Stimulated activated CD8-positive, alpha-beta memory T cell treated with anti-CD3 and anti-CD28 coated beads, Interleukin-12 subunit alpha, Interleukin-12 subunit beta, amount 100 ng/mL, for 4 hours (primary cell): ENCODE data around the gene PRH2.

Experiments
- DNase-seq: peaks from one replicate; pipeline ENCODE4 v3.0.0-alpha.2; 2020; ENCODE audit warnings: low read depth

PRH2 gene

DNA sequence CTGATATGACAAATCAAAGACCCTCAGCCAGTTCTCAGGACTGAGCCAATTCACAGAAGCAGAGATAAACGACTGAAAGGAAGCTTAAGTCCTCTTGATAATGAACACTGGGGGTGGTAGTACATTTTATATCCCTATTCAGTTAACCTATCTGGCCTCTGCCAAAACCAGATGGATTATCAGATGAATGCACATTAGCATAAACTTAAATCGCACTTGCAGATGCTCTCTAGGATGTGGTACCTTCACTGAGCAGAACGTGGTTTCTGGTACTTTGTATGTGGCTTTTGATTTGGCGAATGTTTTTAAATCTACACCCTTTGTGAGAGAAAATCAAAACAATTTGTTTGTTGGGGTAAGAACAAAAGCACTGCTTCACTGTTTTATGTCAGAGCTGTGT is 31.2 kb downstream of the PRH2 start:
- DNase-seq: no peak

DNA sequence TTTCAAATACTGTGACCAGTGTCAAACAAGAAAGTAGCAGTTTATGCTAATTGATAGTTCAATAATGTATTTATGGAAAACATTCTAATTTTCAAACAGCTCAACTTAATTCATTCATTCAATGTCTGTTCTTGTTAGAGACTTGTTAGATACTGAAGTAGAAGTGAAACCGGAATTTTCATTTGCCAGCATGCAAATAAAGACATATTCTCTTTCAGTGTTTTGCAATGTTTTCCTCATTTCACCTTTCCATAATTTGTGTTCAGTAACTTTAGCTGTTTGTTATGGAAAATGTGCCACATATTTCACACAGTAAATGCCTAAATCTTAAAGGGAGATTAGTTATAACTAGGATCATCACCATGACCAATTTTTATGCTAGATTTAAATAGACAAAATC is 36.4 kb downstream of the PRH2 start:
- DNase-seq: no peak

DNA sequence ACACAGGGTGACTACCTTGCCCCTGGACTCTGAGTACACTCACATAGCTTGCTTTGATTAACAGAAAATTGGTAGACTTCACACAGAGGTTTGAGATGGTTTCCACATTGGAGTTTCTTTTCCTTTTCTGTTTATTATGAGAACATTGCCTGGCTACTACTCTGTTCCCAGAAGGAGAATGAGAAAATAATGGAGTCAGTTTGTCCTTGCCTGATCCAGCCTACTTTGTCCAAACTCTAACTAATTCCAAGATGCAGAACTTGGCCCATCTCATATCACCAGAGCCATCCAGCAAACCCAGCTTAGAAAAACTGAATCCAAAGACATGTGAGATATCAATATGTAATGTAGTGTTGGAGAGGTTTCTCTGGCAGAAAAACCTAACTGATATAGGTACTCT is 37.3 kb downstream of the PRH2 start:
- no peak for DNase-seq

DNA sequence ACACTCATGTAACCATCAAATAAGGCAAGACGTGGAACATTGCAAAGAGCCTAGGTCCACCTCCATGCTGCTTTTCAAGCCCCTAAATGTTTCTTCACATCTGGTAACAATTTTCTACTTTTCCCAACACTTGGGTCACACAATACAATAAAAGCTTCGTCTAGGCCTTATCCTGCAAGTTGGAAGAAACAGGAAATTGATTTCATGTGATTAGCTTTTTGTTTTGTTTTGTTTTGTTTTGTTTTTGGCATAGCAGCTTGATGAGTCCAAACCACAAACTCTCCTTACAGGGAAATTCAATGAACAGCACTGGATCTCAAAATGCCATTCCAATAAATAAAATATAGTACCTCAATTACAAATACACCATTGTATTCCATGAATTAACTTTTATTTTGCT is 38.4 kb downstream of the PRH2 start:
- DNase-seq: no peak

DNA sequence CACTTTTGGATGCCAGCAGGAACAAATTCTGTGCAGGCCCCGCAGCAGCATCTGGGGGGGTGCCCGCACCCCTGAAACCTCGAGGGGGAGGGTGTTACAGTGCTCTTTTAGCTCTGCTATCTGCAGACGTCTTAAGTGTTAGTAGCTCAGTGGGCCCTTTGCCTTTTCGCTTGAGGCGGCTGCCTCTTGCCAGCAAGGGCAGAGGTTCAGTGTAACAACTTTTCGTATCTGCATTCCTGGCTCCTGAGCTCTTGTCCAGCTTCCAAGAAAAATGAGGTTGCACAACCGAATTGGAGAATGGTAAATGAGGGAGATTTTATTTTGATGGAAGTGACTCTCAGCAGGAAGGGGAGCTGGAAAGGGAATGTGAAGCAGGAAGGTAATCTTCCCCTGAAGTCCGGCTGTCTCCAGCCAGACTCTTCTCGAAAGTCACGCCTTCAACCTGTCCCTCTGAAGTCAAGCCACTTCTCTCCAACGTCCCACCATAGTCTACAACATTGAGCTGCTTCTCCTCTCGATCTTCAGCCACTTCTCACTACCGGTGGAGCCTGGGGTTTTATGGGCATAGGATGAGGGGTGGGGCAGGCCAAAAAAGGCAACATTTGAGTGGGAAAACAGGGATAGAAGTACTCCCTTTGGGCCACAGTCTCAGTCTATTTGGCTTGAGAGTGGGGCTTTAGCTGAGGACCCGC is 39.9 kb downstream of the PRH2 start:
- DNase-seq: no peak

DNA sequence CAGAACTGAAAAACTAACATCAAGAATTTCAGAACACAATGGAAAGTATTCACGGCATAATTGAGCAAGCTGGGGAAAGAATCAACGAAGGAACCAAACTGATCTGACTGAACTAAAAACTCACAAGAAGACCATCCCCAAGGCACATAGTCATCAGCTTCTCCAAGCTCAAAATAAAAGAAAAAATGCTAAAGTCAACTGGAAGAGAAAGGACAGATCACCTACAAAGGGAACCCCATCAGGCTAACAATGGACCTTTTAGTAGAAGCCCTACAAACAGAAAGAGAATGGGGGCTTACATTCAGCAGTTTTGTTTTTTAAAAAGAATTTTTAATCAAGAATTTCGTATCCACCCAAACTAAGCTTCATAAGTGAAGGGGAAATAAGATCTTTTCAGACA is 45.9 kb downstream of the PRH2 start:
- no peak for DNase-seq

DNA sequence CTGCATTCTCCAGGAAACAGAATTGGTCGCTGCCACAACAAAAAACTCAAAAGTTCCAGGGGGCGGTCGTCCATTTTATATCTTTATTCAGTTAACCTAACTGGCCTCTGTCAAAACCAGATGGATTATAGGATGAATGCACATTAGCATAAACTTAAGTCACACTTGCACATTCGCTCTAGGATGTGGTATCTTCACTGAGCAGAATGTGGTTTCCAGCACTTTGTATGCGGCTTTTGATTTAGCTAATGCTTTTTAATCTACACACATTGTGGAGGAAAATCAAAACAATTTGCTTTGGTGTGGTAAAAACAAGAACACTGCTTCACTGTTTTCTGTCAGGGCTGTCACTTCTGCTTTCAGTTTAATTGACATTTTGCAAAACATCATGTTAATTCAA is 53.2 kb downstream of the PRH2 start:
- DNase-seq: no peak
